ENCODE results near the gene ATXN10. TPM values are rescaled to one million over a fixed set of nuclear protein-coding genes. Genes with fewer than 3 reads are reported as not detected.

ATXN10 gene
- total RNA-seq, 1 experiment from 2014 or later = 210 TPM

DNA sequence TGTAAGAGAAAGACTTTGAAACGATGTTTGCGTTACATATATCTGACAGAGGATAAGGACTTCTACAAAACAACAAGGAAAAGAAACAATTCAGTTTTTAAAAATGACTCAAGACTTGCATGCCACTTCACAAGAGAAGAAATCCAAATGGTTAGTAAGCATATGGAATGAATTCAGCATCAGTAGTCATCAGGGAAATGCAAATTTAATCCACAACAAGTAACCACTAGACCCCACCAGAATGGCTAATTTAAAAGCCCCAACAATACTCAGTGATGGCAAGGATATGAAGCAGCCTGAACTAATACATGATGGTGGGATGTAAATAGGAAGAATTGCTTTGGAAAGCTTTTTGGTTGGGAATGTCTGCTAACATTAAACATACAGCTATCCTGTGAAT, 142.6 kb downstream of the ATXN10 start:
- Histone ChIP-seq H3K9ac (ENCODE audit: low read length) (no peak overlapping the region), H3K4me3 (ENCODE audit: low read length) (no peak overlapping the region), H3K36me3 (ENCODE audit: insufficient read depth, low read length) (peaks cover 19% of the 10 kb centered on the region; the same call in 1 of the 2 replicates), H3K9me2 (replicated peaks; ENCODE audit: insufficient read depth, low read length) (no peaks in the 10 kb centered on the region), H3K4me1 (ENCODE audit: low read length) (no peaks in the 10 kb centered on the region), H2AFZ (ENCODE audit: low read length) (no peak overlapping the region), H3K27me3 (ENCODE audit: low read length) (no peaks in the 10 kb centered on the region), H3K79me2 (ENCODE audit: low read length) (peaks cover 20% of the 10 kb centered on the region), H3K27ac (ENCODE audit: low read length) (no peak overlapping the region), H3K9me3 (ENCODE audit: low read length) (no peaks in the 10 kb centered on the region), H4K20me1 (ENCODE audit: insufficient read depth, low read depth, low read length) (no peaks in the 10 kb centered on the region), H3K4me2 (ENCODE audit: low read depth, low read length, poor library complexity, severe bottlenecking) (no peak overlapping the region)
- DNase-seq = no peak

GRCh38 chr22:45816776-45817175, 145.1 kb downstream of the ATXN10 start:
- Histone ChIP-seq H3K9ac (ENCODE audit: low read length) (no peak overlapping the region), H3K9me3 (ENCODE audit: low read length) (no peaks in the 10 kb centered on the region), H3K4me3 (ENCODE audit: low read length) (no peak overlapping the region), H3K27me3 (ENCODE audit: low read length) (no peaks in the 10 kb centered on the region), H3K9me2 (replicated peaks; ENCODE audit: insufficient read depth, low read length) (no peaks in the 10 kb centered on the region), H3K36me3 (ENCODE audit: insufficient read depth, low read length) (peaks cover 11% of the 10 kb centered on the region; the same call in 1 of the 2 replicates), H3K79me2 (ENCODE audit: low read length) (peaks cover 8% of the 10 kb centered on the region; the same call in 1 of the 2 replicates), H4K20me1 (ENCODE audit: insufficient read depth, low read depth, low read length) (no peaks in the 10 kb centered on the region), H3K27ac (ENCODE audit: low read length) (no peak overlapping the region), H3K4me2 (ENCODE audit: low read depth, low read length, poor library complexity, severe bottlenecking) (no peak overlapping the region), H2AFZ (ENCODE audit: low read length) (no peak overlapping the region), H3K4me1 (ENCODE audit: low read length) (no peaks in the 10 kb centered on the region)
- no peak for DNase-seq

GRCh38 chr22:45817745-45818423, 146.2 kb downstream of the ATXN10 start:
- Histone ChIP-seq H3K9ac (ENCODE audit: low read length) (no peak overlapping the region), H2AFZ (ENCODE audit: low read length) (no peak overlapping the region)

DNA sequence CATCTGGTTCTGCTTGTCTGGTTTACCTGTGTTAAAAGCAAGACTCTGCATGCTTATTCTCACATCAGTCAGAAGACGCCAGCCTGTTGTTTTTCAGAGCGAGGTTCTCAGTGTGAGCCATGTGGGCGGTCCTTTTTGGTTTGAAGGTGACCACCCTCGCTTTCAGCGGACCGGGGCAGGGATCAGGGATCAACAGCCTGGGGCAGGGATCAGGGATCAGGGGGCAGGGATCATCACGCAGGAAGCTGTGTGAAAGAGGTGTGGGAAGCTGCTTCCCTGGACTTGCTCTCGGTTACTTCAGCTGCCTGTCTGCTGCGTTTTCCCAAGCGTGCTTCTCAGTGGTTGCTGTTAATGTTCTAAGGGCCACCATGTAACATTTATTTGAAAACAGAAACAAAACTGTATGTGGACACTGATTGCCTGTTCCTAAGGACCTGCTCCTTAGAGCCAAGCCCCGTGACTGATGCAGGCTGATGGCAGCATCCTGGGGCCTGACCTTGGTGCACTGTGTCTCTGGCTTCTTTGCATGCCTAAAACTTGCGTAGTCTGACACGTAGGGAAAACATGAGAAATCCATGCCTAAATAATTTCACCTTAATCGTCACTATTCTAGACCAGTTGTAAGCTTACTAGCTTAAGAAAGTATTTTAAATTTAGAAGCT, 146.9 kb downstream of the ATXN10 start:
- no peak overlapping the region for H3K4me2 ChIP-seq (ENCODE audit: low read depth, low read length, poor library complexity, severe bottlenecking)
- H3K9me3 ChIP-seq (ENCODE audit: low read length) = no peaks in the 10 kb centered on the region
- no peaks in the 10 kb centered on the region for H3K27me3 ChIP-seq (ENCODE audit: low read length)
- H3K9me2 ChIP-seq (replicated peaks; ENCODE audit: insufficient read depth, low read length) = no peaks in the 10 kb centered on the region
- no peak overlapping the region for H3K9ac ChIP-seq (ENCODE audit: low read length)
- DNase-seq = no peak
- H3K4me3 ChIP-seq (ENCODE audit: low read length) = no peak overlapping the region
- H3K27ac ChIP-seq (ENCODE audit: low read length) = no peak overlapping the region
- H2AFZ ChIP-seq (ENCODE audit: low read length) = no peak overlapping the region
- no peaks in the 10 kb centered on the region for H4K20me1 ChIP-seq (ENCODE audit: insufficient read depth, low read depth, low read length)
- H3K36me3 ChIP-seq (ENCODE audit: insufficient read depth, low read length) = 0 out of 2 replicates have a peak, but pooled peaks cover 5% of the 10 kb centered on the region
- H3K79me2 ChIP-seq (ENCODE audit: low read length) = peaks cover 13% of the 10 kb centered on the region
- no peaks in the 10 kb centered on the region for H3K4me1 ChIP-seq (ENCODE audit: low read length)

More at GRCh38 chr22:45817745-45818423, 146.2 kb downstream of the ATXN10 start:
- H3K9me2 ChIP-seq (replicated peaks; ENCODE audit: insufficient read depth, low read length) = no peaks in the 10 kb centered on the region
- H3K27me3 ChIP-seq (ENCODE audit: low read length) = no peaks in the 10 kb centered on the region
- no peaks in the 10 kb centered on the region for H3K9me3 ChIP-seq (ENCODE audit: low read length)
- H3K36me3 ChIP-seq (ENCODE audit: insufficient read depth, low read length) = 0 out of 2 replicates have a peak, but pooled peaks cover 4% of the 10 kb centered on the region
- no peak overlapping the region for H3K4me2 ChIP-seq (ENCODE audit: low read depth, low read length, poor library complexity, severe bottlenecking)
- no peak overlapping the region for H3K27ac ChIP-seq (ENCODE audit: low read length)
- no peaks in the 10 kb centered on the region for H4K20me1 ChIP-seq (ENCODE audit: insufficient read depth, low read depth, low read length)
- H3K79me2 ChIP-seq (ENCODE audit: low read length) = peaks cover 8% of the 10 kb centered on the region; the same call in 1 of the 2 replicates
- H3K4me1 ChIP-seq (ENCODE audit: low read length) = no peaks in the 10 kb centered on the region
- DNase-seq = no peak
- no peak overlapping the region for H3K4me3 ChIP-seq (ENCODE audit: low read length)

GRCh38 chr22:45819305-45819704, 147.7 kb downstream of the ATXN10 start:
- H3K4me1 ChIP-seq (ENCODE audit: low read length) = no peaks in the 10 kb centered on the region
- no peak overlapping the region for H2AFZ ChIP-seq (ENCODE audit: low read length)
- H3K9me2 ChIP-seq (replicated peaks; ENCODE audit: insufficient read depth, low read length) = no peaks in the 10 kb centered on the region
- 0 out of 2 replicates have a peak, but pooled peaks cover 6% of the 10 kb centered on the region for H3K36me3 ChIP-seq (ENCODE audit: insufficient read depth, low read length)
- no peaks in the 10 kb centered on the region for H4K20me1 ChIP-seq (ENCODE audit: insufficient read depth, low read depth, low read length)
- no peak for DNase-seq
- no peak overlapping the region for H3K4me2 ChIP-seq (ENCODE audit: low read depth, low read length, poor library complexity, severe bottlenecking)
- H3K27ac ChIP-seq (ENCODE audit: low read length) = no peak overlapping the region
- H3K9ac ChIP-seq (ENCODE audit: low read length) = no peak overlapping the region
- H3K4me3 ChIP-seq (ENCODE audit: low read length) = no peak overlapping the region
- H3K27me3 ChIP-seq (ENCODE audit: low read length) = no peaks in the 10 kb centered on the region
- no peaks in the 10 kb centered on the region for H3K9me3 ChIP-seq (ENCODE audit: low read length)
- H3K79me2 ChIP-seq (ENCODE audit: low read length) = peaks cover 12% of the 10 kb centered on the region

GRCh38 chr22:45823336-45823735, 151.7 kb downstream of the ATXN10 start:
- no peak overlapping the region for H3K4me2 ChIP-seq (ENCODE audit: low read depth, low read length, poor library complexity, severe bottlenecking)
- no peaks in the 10 kb centered on the region for H3K9me2 ChIP-seq (replicated peaks; ENCODE audit: insufficient read depth, low read length)
- no peaks in the 10 kb centered on the region for H3K9me3 ChIP-seq (ENCODE audit: low read length)
- DNase-seq = no peak
- H2AFZ ChIP-seq (ENCODE audit: low read length) = no peak overlapping the region
- H3K36me3 ChIP-seq (ENCODE audit: insufficient read depth, low read length) = peaks cover 13% of the 10 kb centered on the region
- H3K4me3 ChIP-seq (ENCODE audit: low read length) = no peak overlapping the region
- H3K9ac ChIP-seq (ENCODE audit: low read length) = no peak overlapping the region
- no peaks in the 10 kb centered on the region for H4K20me1 ChIP-seq (ENCODE audit: insufficient read depth, low read depth, low read length)
- H3K27ac ChIP-seq (ENCODE audit: low read length) = no peak overlapping the region
- H3K27me3 ChIP-seq (ENCODE audit: low read length) = no peaks in the 10 kb centered on the region
- H3K79me2 ChIP-seq (ENCODE audit: low read length) = peaks cover 7% of the 10 kb centered on the region; the same call in 1 of the 2 replicates
- H3K4me1 ChIP-seq (ENCODE audit: low read length) = peaks cover 10% of the 10 kb centered on the region

- Histone ChIP-seq H3K9me3 (ENCODE audit: low read length) (no peaks in the 10 kb centered on the region), H3K4me2 (ENCODE audit: low read depth, low read length, poor library complexity, severe bottlenecking) (no peak overlapping the region), H3K4me1 (ENCODE audit: low read length) (peaks cover 41% of the 10 kb centered on the region), H3K27me3 (ENCODE audit: low read length) (no peaks in the 10 kb centered on the region), H3K36me3 (ENCODE audit: insufficient read depth, low read length) (peaks cover 13% of the 10 kb centered on the region), H2AFZ (ENCODE audit: low read length) (no peak overlapping the region), H3K27ac (ENCODE audit: low read length) (0 out of 2 replicates have a peak overlapping the region, but pooled peaks have one; percentile 4), H3K9ac (ENCODE audit: low read length) (no peak overlapping the region), H3K4me3 (ENCODE audit: low read length) (no peak overlapping the region), H3K9me2 (replicated peaks; ENCODE audit: insufficient read depth, low read length) (no peaks in the 10 kb centered on the region), H3K79me2 (ENCODE audit: low read length) (peaks cover 6% of the 10 kb centered on the region; the same call in 1 of the 2 replicates), H4K20me1 (ENCODE audit: insufficient read depth, low read depth, low read length) (no peaks in the 10 kb centered on the region)
- no peak for DNase-seq
These were observed 154.9 kb downstream of the ATXN10 start for GRCh38 chr22:45826520-45826919.

- peaks cover 41% of the 10 kb centered on the region for H3K4me1 ChIP-seq (ENCODE audit: low read length)
- no peaks in the 10 kb centered on the region for H3K9me3 ChIP-seq (ENCODE audit: low read length)
- peaks cover 7% of the 10 kb centered on the region for H3K36me3 ChIP-seq (ENCODE audit: insufficient read depth, low read length)
- H3K4me3 ChIP-seq (ENCODE audit: low read length) = no peak overlapping the region
- peak overlapping the region; percentile 84 for H3K27ac ChIP-seq (ENCODE audit: low read length)
- no peaks in the 10 kb centered on the region for H3K27me3 ChIP-seq (ENCODE audit: low read length)
- no peaks in the 10 kb centered on the region for H3K79me2 ChIP-seq (ENCODE audit: low read length)
- no peaks in the 10 kb centered on the region for H3K9me2 ChIP-seq (replicated peaks; ENCODE audit: insufficient read depth, low read length)
- no peak overlapping the region for H2AFZ ChIP-seq (ENCODE audit: low read length)
- no peaks in the 10 kb centered on the region for H4K20me1 ChIP-seq (ENCODE audit: insufficient read depth, low read depth, low read length)
- no peak for DNase-seq
- no peak overlapping the region for H3K4me2 ChIP-seq (ENCODE audit: low read depth, low read length, poor library complexity, severe bottlenecking)
- H3K9ac ChIP-seq (ENCODE audit: low read length) = no peak overlapping the region
These were observed 157.2 kb downstream of the ATXN10 start for GRCh38 chr22:45828841-45829240.
